Measurements from ENCODE around the gene MAEA.

The MAEA gene

GRCh38 chr4:1305781-1306455 is 16.2 kb downstream of the MAEA start:
- no peak for DNase-seq

GRCh38 chr4:1307951-1308735 is 18.5 kb downstream of the MAEA start:
- DNase-seq = no peak

GRCh38 chr4:1309261-1310010 is 19.7 kb downstream of the MAEA start:
- DNase-seq = peak; percentile 65

GRCh38 chr4:1310031-1310795 is 20.5 kb downstream of the MAEA start:
- no peak for DNase-seq

DNA sequence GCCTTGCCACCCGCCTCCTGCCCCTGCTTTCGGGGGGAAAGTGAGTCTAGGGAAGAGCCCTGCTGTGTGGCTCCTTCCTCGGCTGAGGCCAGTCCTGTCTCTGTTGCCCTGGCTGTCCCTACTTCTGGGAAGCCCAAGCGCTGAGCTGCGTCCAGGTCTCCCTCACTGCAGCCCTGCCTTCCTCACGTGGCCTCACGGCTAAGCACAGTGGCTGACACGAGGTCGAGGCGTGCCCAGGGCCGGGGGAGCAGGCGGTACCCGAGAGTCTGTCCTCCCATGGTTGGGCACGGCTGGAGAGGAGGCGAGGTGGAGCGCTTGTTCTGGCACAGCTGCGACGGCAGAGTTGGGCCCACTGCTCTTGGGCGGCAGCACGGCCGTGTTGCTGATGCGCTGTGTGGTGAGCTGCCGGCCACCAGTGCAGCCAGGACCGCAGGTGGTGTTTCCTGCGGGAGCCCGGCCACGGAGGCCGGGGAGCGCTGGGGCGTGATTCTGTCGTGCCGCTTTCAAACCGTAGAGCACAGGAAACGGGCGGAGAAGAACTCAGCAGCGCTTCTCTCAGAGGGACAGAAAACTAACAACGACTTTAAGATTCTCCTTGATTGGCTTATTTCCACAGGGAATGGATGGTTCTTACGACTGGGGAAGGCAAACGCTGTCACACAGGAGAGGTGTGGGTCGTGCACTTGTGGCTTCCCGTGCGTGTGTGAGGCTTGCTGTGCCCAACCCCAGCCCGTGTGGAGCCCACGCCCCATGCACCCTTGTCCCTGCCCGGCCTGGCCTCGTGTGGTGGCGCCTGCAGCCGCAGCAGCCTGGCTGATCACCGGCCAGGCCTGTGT is 21.3 kb downstream of the MAEA start:
- DNase-seq = no peak

GRCh38 chr4:1312821-1313640 is 23.3 kb downstream of the MAEA start:
- DNase-seq = no peak

DNA sequence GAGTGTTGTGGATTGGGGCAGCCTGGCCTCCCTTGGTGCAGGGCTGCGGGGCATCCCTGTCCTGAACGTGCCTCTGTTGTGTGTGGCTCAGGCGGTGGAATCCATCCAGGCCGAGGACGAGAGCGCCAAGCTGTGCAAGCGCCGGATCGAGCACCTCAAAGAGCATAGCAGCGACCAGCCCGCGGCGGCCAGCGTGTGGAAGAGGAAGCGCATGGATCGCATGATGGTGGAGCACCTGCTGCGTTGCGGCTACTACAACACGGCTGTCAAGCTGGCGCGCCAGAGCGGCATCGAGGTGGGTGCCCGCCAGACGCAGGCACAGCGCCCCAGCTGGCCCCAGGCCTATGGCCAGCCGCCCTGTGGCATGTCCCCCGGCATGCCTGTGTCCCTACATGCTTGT is 25.6 kb downstream of the MAEA start:
- no peak for DNase-seq

GRCh38 chr4:1315836-1316536 is 26.3 kb downstream of the MAEA start:
- no peak for DNase-seq

GRCh38 chr4:1316537-1317168 is 27.0 kb downstream of the MAEA start:
- no peak for DNase-seq

- DNase-seq = no peak
Observed at GRCh38 chr4:1317177-1318045, 27.7 kb downstream of the MAEA start.

- DNase-seq = no peak
Observed at GRCh38 chr4:1318046-1318375, 28.3 kb downstream of the MAEA start.

- DNase-seq = peak; percentile 38
Observed at GRCh38 chr4:1318488-1319213, 29.0 kb downstream of the MAEA start.

- DNase-seq = no peak
Observed at GRCh38 chr4:1321486-1321885, 31.8 kb downstream of the MAEA start.

DNA sequence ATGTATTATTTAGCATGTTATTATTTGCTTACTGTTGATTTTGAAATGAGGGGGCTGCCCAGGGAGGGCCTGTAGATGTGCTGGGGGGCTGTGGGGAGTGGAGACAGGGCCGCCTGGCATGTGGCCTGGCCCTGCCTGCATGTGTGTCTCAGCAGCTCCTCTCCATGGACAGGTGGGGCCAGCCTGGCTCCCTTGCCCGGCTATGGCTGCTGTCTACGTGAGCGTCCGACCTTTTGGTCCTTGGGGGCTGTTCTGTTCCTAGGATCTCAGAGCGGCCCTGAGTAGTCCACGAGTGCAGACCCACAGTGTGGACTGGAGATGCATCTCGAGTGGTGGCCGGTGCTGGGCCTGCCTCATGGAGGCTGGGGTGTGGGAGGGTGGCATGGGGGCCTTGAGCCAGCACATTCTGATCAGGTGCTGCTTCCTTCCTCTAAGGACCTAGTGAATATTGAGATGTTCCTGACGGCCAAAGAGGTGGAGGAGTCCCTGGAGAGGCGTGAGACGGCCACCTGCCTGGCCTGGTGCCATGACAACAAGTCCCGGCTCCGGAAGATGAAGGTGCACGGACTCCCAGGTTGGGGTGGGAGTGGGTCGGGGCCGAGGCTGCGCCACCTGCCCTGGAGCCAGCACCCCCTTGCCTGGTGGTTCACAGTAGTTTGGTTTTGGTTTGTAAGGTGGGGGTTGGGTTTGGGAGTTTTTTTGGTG is 32.4 kb downstream of the MAEA start:
- DNase-seq = no peak

- no peak for DNase-seq
Observed at GRCh38 chr4:1323280-1323634, 33.6 kb downstream of the MAEA start.

- DNase-seq = no peak
Observed at GRCh38 chr4:1323635-1324442, 34.1 kb downstream of the MAEA start.
